GM21526 (cell line): ENCODE measurements around the gene PHF11.

Experiments used
- ATAC-seq: cut with Tn5 transposase; IDR thresholded peaks from one replicate; pipeline ENCODE4 v1.9.1; 2021; ENCODE audit warnings: moderate library complexity; ENCODE audit not compliant: unreplicated experiment, low FRiP score

PHF11 gene

DNA sequence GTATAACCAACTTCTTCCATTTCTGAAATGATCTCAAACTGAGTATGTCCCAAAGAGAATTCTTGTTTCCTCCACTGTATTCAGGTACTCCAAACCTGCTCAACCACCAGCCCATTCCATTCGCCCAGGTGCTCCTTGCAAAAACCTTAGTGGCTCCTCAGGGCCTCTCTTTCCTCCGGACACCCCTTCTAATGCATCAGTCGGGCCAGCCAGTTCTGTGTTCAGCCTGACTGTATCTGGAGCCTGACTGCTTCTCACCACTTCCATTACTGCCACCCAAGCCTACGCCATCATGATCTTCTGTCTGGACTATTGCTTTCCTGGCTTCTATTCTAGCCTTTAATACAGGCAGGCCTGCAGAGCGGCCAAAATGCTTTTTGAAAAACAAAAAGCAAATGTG lies 1.5 kb downstream of the PHF11 start:
- ATAC-seq: no peak

DNA sequence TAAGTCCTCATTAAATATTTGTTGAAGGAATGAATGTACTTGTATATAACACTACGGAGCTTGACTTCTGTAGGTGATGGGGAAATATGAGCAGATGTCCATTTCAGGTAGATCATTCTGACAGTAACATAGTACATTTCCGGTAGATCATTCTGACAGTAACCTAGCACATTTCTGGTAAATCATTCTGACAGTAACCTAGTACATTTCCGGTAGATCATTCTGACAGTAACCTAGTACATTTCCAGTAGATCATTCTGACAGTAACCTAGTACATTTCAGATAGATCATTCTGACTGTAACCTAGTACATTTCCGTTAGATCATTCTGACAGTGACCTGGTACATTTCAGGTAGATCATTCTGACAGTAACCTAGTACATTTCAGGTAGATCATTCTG lies 2.5 kb downstream of the PHF11 start:
- no peak for ATAC-seq

DNA sequence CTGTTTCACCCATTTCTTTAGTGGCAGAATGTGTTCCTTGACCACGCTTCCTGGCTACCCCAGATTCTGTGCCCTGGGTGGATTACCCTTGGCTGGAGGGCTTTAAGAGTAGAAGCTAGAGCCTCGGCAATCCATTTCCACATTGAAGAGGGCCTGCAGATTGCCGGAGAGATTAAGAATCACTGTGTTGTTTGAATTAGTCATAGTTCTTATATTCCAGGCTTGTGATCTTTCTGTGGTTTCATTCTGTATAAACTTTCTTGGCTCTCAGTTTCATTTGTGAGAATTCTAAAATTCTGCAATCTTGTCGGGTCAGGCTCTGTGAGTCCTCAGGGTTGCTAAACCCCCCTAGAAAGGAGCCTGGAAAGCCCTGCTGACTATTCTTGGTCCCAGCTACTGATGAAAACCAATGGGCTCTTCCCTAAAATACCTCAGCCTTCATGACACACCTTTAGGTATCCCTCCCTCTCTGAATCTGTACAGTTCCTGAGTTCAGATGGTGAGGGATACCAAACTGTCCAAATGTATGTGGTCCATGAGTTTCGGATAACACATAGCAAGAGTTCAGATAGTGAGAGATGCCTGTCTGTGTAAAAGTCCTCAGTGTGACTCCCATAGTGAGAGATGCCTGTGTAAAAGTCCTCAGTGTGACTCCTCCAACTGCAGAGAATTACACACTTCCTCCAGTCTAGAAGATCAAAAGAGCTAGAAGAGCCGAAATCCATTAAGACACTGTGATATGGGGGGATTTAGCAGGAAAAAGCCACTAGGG lies 4.3 kb downstream of the PHF11 start:
- ATAC-seq: no peak

DNA sequence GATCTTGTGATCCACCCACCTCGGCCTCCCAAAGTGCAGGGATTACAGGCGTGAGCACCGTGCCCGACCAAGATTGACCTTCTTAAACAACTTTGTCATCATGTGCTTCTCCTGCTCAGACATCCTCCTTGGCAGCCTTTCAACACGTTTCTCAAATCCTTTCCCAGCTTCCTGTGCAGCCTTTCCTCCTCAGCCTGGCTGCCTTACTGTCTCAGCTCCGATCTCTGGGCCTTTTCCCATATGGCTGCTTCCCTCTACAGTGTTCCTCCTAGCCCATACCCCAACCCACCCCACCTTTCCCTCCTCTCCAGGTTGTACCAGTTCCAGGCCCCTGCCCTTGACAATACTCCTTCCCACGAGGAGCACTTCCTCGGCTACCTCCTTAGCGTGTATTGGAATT lies 7.2 kb downstream of the PHF11 start:
- ATAC-seq: no peak

DNA sequence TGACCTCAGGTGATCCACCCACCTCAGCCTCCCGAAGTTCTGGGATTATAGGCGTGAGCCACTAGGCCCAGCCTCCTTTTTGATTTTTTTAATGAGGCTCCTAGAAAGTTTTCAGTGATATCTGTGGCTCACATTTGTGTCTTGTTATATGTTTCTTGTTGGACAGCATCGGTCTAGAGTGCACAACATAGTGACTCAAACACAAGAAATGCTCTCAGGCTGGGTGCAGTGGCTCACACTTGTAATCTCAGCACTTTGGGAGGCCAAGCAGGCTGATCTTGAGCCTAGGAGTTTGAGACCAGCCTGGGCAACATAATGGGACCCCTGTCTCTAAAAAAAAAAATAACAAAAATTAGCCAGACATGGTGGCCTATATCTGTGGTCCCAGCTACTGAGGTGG lies 8.2 kb downstream of the PHF11 start:
- ATAC-seq: no peak

DNA sequence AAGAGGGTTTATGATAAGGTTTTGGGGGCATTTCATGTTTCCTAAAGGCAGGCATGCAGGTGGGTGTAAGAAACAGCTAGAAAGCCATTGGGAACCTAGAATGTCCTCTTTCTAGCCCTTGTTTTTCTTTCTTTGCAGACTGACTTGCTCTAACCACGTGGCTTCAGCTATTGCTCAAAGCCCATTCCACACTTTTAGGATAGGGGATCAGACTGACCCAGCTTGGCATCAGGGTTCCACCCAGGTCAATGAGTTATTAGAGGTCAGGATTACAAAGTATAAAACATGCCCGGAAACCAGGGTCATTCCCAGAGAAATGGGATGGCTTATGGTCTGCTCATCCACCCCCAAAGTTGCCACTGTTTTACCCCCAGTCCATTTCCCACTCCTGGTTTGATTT lies 16.8 kb downstream of the PHF11 start:
- no peak for ATAC-seq

DNA sequence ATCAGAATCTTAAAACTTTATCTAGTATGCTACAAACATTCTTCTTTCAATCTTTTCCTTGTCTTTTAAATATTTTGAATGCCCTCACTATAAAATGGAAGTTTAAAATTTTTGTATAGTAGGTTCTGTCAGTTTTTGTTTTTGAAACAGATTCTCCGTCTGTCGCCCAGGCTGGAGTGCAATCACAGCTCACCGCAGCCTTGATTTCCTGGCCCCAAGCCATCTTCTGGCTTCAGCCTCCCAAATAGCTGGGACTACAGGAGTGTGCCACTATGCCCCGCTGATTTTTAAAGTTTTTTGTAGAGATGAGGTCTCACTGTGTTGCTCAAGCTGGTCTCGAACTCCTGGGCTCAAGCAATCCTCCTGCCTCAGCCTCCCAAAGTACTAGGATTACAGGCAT lies 20.7 kb downstream of the PHF11 start:
- ATAC-seq: no peak

DNA sequence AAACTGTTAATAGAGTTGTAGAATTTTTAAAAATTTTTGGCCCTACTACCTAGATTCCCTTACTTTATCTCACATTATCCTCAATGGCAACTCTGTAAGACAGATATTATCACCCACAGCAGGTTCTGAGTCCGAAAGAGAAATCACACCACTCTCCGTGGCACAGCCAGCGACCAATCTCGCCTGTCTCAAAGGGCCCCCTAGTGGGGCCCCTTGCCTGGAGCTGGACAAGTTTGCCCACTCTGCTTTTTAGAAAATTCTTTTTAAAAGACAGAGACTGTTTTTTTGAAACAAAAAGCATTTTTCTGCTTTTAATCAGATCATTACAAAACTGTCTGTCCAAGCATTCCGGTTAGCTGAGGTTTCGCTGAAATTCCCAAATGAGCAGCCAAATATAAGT lies 21.7 kb downstream of the PHF11 start:
- ATAC-seq: no peak

DNA sequence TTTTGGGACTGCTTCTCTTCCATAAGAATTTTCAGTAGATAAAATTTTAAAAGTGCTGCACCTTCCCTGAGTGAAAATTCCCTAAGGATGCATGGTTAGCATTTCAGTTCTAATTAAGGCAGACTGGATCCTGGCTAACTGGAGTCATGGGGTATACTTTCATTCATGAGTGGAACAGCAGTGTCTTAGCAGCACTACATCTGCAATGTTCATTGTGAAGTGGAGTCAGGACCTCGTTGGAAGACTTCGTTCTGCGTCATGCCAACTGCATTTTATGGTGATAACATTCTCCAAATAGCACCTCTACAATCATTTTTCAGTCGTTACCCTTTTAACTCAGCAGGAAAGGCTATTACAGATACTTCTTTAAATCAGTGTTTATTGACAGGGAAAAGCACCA lies 25.5 kb downstream of the PHF11 start:
- ATAC-seq: no peak

DNA sequence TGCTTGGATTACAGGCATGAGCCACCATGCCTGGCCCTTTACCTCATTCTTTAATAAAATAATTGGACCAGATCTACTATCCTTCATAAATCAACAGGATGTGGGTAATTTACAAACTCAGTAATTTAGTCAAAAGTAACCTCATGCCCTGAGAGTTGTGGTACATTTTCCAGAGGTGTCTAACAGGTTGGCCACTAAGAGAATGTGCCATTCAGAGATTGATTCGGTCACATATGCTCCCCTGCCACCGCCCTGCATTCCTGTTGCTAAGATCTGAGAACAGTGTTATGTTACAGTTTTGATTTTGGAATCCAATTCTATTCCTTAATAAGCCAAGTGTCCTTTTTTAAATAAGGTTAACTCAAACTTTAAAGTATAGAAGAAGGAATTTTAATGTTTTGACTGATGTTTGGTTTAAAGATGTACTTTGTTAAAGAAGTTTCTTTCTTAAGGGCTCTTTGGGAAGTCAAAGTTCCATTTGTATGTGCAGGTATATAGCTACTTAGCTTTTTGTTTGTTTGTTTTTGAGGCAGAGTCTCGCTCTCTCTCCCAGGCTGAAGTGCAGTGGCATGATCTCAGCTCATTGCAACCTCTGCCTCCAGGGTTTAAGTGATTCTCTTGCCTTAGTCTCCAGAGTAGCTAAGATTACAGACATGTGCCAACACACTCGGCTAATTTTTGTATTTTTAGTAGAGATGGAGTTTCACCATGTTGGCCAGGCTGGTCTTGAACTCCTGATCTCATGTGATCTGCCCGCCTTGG lies 29.2 kb downstream of the PHF11 start:
- ATAC-seq: no peak

DNA sequence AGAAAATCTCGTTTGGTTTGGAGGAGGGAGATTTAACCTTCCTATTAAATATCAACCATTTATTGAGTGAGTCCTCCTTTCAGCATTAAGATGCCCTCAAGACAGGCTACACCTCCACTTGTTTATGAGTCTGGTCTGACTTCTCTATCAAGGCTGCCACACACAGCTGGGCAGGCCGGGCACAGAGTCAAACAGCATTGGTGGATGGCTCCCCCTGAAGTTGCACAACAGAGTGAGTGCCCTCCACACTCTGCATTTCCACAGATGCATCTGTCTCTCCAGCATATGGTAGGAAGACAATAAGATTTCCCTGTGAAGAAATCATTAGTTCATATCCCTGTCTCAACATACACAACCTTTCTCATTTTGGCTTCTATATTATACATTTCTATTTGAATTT lies 31.4 kb downstream of the PHF11 start:
- ATAC-seq: no peak

DNA sequence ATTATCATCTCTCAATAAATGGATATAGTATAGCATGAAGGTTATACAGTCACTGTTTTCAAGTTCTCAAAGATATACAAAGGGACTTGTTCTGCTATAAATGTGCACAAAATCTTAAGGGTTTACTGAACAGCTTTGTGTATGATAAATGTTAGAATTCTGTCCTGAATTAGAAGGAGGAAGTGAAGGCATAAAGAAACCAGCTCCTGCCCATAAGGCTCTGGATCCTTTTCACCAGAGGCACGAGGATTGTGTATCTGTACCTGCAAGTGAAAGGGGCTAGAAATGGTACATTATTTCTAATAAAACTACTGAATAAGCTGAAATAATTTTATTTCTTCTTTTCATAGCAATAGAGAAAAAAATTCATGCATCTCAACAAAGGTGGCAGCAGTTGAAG lies 32.4 kb downstream of the PHF11 start:
- no peak for ATAC-seq

DNA sequence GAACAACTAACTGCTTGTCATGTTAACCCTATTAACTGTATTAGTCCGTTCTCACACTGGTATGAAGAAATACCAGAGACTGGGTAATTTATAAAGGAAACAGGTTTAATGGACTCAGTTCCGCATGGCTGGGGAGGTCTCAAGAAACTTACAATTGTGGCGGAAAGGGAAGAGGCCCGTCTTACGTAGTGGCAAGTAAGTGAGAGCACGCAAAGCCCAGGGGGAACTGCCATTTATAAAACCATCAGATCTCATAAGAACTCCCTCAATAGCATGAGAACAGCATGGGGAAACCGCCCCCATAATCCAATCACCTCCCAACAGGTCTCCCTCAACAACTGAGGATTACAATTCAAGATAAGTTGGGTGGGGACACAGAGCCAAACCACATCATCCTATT lies 34.7 kb downstream of the PHF11 start:
- ATAC-seq: no peak

DNA sequence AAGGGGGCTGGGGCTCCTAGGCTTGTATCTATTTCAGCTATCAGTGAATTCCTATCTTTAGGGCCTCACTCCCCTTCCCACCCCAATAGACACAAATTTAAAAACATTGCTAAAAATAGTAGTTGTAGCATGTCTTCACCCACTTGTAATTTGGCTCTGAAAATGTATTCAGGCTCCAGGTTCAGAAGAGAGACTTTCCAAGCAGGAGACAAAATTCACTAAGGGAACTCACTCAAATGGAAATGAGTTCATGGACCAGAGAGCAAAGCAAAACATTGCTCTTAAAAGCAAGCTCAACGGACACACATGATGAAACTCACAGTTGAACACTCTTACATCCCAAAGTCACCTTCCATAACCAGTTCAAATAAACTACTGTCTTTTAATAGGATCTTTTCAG lies 36.8 kb downstream of the PHF11 start:
- no peak for ATAC-seq

DNA sequence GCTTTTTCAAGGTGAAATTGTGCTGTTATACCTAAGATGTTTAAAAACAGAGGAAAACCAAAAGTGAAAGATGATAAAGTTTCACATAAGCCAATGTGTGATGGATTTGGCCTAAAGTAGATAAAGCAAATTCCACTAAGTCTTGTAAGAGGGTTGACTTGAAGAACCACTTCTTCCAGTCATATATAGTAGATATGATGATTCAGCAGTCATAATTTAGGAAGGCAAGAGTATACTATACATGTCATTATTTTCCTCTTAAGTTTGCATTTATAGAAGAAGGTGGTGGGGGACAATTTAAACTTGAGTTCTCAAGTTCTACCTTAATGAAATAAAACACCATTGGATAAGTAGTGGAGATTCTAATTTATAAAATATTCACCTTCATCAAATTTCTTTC lies 37.3 kb downstream of the PHF11 start:
- no peak for ATAC-seq

DNA sequence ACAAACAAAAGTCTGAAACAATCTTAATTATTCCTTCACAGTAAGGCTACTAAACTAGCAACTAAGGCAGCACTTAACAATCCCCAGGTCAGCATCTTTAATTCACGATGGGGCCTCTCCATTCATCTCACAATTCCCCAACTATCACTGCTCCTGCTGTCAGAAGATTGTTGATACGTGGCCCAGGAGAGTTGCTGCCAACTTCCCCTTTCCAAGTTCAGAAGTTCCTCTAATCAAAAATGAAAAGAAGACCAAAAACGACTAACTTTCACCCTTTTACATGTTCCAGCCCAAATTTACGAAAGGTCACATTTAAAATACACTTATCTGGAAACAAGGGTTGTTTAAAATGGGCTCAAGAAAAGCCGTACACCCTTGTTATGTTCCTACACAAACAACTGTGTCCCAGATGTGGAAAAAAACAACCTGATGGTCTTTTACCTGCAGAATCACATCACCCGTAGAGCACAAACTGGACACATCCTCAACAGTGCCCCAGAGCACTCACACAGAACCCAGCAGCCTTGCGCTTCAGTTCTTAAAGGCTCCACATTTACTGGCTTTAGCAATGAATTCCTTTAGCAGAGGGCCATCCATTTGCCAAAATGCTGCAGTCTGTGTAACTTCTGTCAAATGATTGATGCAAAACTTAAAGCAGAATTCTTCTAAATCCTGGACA lies 38.0 kb downstream of the PHF11 start:
- ATAC-seq: no peak

DNA sequence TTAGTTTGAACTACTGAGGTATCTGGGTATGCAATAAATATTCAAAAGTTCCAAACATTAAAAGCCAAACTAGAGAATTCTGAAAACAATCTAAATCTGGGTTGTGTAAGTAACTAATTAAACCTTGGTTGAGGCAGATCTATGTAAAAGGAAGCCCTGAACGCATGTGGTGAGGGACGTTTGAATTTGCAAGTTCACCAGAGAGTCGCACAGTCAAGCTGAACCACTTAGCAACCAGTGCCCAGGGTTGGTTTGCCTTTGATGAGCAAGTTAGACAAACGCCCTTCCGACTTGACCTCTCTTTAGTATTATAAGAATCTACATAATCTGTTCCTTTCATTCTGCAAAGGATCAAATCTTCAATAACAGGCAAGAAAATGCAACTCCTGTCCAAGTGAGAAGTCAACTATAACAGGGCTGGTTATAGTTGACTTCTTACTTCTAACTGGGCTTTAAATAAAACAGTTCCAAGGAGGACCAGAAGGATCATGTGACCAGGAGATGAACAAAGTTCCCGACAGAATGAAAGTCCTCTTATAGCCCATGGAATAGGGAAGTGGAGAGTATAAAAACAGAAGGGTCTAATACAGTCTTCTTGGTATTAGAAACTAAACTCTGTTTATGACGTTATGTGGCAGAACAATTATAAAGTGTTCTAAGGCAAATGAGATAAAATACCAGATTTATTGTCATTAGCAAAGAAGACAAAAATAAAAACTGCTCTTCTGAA lies 40.6 kb downstream of the PHF11 start:
- no peak for ATAC-seq

DNA sequence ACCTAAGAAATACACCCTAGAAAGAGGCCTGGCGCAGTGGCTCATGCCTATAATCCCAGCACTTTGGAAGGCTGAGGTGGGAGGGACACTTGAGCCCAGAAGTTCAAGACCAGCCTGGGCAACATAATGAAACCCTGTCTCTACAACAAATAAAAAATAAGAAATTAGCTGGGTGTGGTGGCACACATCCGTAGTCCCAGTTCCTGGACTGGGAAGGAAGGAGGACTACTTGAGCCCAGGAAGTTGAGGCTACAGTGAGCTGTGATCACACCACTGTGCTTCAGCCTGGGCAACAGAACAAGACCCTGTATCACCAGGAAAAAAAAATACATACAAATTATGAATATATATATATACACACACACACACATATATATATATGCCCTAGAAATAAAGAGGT lies 42.7 kb downstream of the PHF11 start:
- no peak for ATAC-seq

DNA sequence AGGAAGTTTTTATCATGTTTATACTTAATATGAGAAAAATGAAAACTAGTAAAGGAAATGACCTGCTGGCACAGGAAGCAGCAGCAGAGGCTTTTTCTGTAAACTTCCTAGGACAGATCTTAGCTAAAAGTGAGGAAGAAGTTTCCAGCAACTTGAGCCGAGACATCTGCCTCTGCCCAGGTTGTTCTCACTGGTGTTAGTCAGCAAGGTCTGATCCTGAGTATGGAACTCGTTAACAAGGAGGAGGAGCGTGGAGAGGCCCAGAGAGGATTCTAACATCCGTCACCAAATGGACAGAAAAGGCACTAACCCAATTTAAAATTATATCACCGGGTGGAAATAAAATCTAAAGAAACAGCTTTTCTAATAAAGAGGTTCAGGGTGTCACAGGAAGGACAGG lies 43.6 kb downstream of the PHF11 start:
- ATAC-seq: no peak

DNA sequence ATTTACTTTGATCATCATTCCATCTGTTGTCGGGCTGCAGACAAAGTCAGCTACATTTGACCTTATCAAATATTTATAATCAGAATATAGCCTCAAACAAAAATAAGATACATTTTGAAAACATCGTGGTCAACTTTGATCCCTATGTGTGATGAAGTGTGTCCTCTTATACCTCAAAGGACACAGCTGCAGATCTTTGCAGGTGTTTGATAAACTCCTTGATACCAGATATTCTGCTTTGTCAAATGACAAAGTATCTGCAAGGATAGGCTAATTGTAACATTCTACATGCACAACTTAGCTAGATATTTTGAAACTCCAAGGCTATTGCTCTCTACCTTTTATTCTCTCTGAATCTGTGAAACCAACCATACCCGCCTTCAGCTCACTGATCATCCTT lies 44.0 kb downstream of the PHF11 start:
- ATAC-seq: no peak

DNA sequence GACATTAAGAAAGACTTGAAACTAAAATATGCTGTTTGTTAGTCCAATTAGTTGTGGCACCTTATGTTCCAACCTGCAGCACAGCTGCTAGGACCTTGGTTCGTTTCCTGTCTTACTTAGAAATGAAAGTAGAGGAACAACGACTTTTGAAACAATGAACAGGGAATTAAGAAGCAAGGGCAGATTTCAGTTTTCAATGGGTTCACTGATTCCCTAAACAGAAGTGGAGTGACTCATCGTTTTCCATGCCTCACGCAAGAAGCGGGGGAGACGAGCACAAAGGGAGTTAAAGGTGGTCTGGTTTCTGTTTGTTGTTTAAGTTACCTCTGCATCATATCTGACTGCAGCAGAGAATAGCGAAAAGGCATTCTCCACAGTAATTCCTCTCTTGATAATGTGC lies 44.8 kb downstream of the PHF11 start:
- no peak for ATAC-seq
